SK-N-SH treated with all-trans-retinoic acid at 6 μM for 48 hours (cell line): ENCODE results near the gene IDUA.

Experiments used
- ATAC-seq: fragments of 200-7000 bp; cut with Tn5 transposase; 3 replicates; pipeline ENCODE4 v1.9.1; 2020; ENCODE audit warnings: mild to moderate bottlenecking, moderate library complexity
- ARNTL ChIP-seq: fragments of 450-650 bp; formaldehyde crosslinking; IDR thresholded peaks from 2 replicates; pipeline ENCODE4 v1.5.0; 2020; ENCODE audit warnings: low read depth, mild to moderate bottlenecking, moderate library complexity, borderline replicate concordance
- BACH2 ChIP-seq: fragments of 250-450 bp; sonication (Bioruptor Pico); IDR thresholded peaks from 2 replicates; pipeline ENCODE4 v1.9.0; 2021; ENCODE audit warnings: mild to moderate bottlenecking, borderline replicate concordance
- CREB5 ChIP-seq: fragments of 250-450 bp; sonication (Bioruptor Pico); IDR thresholded peaks from 2 replicates; pipeline ENCODE4 v1.5.1; 2020; ENCODE audit warnings: low read depth, mild to moderate bottlenecking, moderate library complexity
- CSDC2 ChIP-seq: fragments of 250-450 bp; sonication (Bioruptor Pico); IDR thresholded peaks from 2 replicates; pipeline ENCODE4 v1.5.0; 2020; ENCODE audit warnings: mild to moderate bottlenecking, moderate library complexity
- ESRRG ChIP-seq: fragments of 250-450 bp; sonication (Bioruptor Pico); IDR thresholded peaks from 2 replicates; pipeline ENCODE4 v1.6.1; 2021; ENCODE audit warnings: mild to moderate bottlenecking
- GLIS3 ChIP-seq: fragments of 250-450 bp; sonication (Bioruptor Pico); IDR thresholded peaks from 2 replicates; pipeline ENCODE4 v1.5.0; 2020; ENCODE audit warnings: mild to moderate bottlenecking, moderate library complexity
- ISL1 ChIP-seq: fragments of 250-450 bp; sonication (Bioruptor Pico); IDR thresholded peaks from 2 replicates; pipeline ENCODE4 v2.1.2; 2022; ENCODE audit warnings: mild to moderate bottlenecking, moderate library complexity
- OSR1 ChIP-seq: fragments of 250-450 bp; sonication (Bioruptor Pico); IDR thresholded peaks from 2 replicates; pipeline ENCODE4 v1.8.0; 2022; ENCODE audit warnings: moderate library complexity, mild to moderate bottlenecking, inconsistent platforms
- PATZ1 ChIP-seq: fragments of 250-450 bp; sonication (Bioruptor Pico); IDR thresholded peaks from 2 replicates; pipeline ENCODE4 v1.8.0; 2020; ENCODE audit warnings: mild to moderate bottlenecking, moderate library complexity, borderline replicate concordance
- POU6F1 ChIP-seq: fragments of 250-450 bp; sonication (Bioruptor Pico); IDR thresholded peaks from 2 replicates; pipeline ENCODE4 v1.8.0; 2021; ENCODE audit warnings: low read depth, mild to moderate bottlenecking, moderate library complexity, borderline replicate concordance
- PPARA ChIP-seq: fragments of 250-450 bp; sonication (Bioruptor Pico); IDR thresholded peaks from 2 replicates; pipeline ENCODE4 v1.5.0; 2020; ENCODE audit warnings: mild to moderate bottlenecking, borderline replicate concordance
- RARB ChIP-seq: fragments of 250-450 bp; sonication (Bioruptor Pico); IDR thresholded peaks from 2 replicates; pipeline ENCODE4 v1.8.0; 2021; ENCODE audit warnings: mild to moderate bottlenecking, moderate library complexity
- SNAI2 ChIP-seq: fragments of 250-450 bp; sonication (Bioruptor Pico); IDR thresholded peaks from 2 replicates; pipeline ENCODE4 v1.5.0; 2020; ENCODE audit warnings: mild to moderate bottlenecking, moderate library complexity
- TCF4 ChIP-seq: fragments of 250-450 bp; sonication (Bioruptor Pico); IDR thresholded peaks from 2 replicates; pipeline ENCODE4 v1.8.0; 2021; ENCODE audit warnings: mild to moderate bottlenecking, moderate library complexity, borderline replicate concordance
- TOX ChIP-seq: fragments of 250-450 bp; sonication (Bioruptor Pico); IDR thresholded peaks from 2 replicates; pipeline ENCODE4 v1.8.0; 2021; ENCODE audit warnings: mild to moderate bottlenecking, moderate library complexity, borderline replicate concordance
- TSHZ2 ChIP-seq: fragments of 250-450 bp; sonication (Bioruptor Pico); IDR thresholded peaks from 2 replicates; pipeline ENCODE4 v1.5.0; 2020; ENCODE audit warnings: mild to moderate bottlenecking, moderate library complexity
- ZC3H10 ChIP-seq: fragments of 250-450 bp; sonication (Bioruptor Pico); IDR thresholded peaks from 2 replicates; pipeline ENCODE4 v1.5.1; 2021; ENCODE audit warnings: mild to moderate bottlenecking, moderate library complexity
- ZFP3 ChIP-seq: fragments of 250-450 bp; sonication (Bioruptor Pico); IDR thresholded peaks from 2 replicates; pipeline ENCODE4 v1.5.0; 2020; ENCODE audit warnings: mild to moderate bottlenecking, moderate library complexity
- ZFP30 ChIP-seq: fragments of 450-650 bp; formaldehyde crosslinking; IDR thresholded peaks from 2 replicates; pipeline ENCODE4 v1.5.0; 2022; ENCODE audit warnings: mild to moderate bottlenecking, moderate library complexity
- ZNF565 ChIP-seq: fragments of 450-650 bp; formaldehyde crosslinking; conservative IDR thresholded peaks from 2 replicates; pipeline ENCODE4 v1.5.0; 2020; ENCODE audit warnings: low read depth, mild to moderate bottlenecking, moderate library complexity
- ZNF70 ChIP-seq: fragments of 450-650 bp; formaldehyde crosslinking; IDR thresholded peaks from 2 replicates; pipeline ENCODE4 v1.5.0; 2020; ENCODE audit warnings: mild to moderate bottlenecking, moderate library complexity
- ZNF8 ChIP-seq: fragments of 450-650 bp; formaldehyde crosslinking; IDR thresholded peaks from 2 replicates; pipeline ENCODE4 v1.5.0; 2020; ENCODE audit warnings: mild to moderate bottlenecking, moderate library complexity

Gene IDUA

GRCh38 chr4:1000686-1001260 is 13.9 kb downstream of the IDUA start (continued):
- TF ChIP-seq GLIS3 (no peak), ISL1 (CRISPR knock-in tag) (no peak)

- no peak for ATAC-seq
- no peak for TF ChIP-seq GLIS3
- TF ChIP-seq TSHZ2 (CRISPR knock-in tag): no peak
- no peak for TF ChIP-seq CREB5 (CRISPR knock-in tag)
- no peak for TF ChIP-seq CSDC2 (CRISPR knock-in tag)
- TF ChIP-seq ZNF565 (CRISPR knock-in tag): no peak
- no peak for TF ChIP-seq ZC3H10
- TF ChIP-seq BACH2 (CRISPR knock-in tag): no peak
- no peak for TF ChIP-seq TOX
- no peak for TF ChIP-seq ISL1 (CRISPR knock-in tag)
- TF ChIP-seq ARNTL (CRISPR knock-in tag): no peak
- TF ChIP-seq OSR1 (CRISPR knock-in tag): no peak
- TF ChIP-seq ESRRG: no peak
- no peak for TF ChIP-seq ZNF8
- TF ChIP-seq PPARA (CRISPR knock-in tag): no peak
- no peak for TF ChIP-seq RARB (CRISPR knock-in tag)
- no peak for TF ChIP-seq POU6F1 (CRISPR knock-in tag)
- TF ChIP-seq ZFP3 (CRISPR knock-in tag): no peak
- TF ChIP-seq SNAI2 (CRISPR knock-in tag): no peak
- TF ChIP-seq PATZ1 (CRISPR knock-in tag): no peak
These were observed 14.8 kb downstream of the IDUA start for GRCh38 chr4:1001561-1002130.

- ATAC-seq: no peak; the same call in 2 of the 3 replicates
- no peak for TF ChIP-seq ARNTL (CRISPR knock-in tag)
- TF ChIP-seq GLIS3: no peak
- TF ChIP-seq TCF4 (CRISPR knock-in tag): no peak
- no peak for TF ChIP-seq ZFP30 (CRISPR knock-in tag)
- TF ChIP-seq CSDC2 (CRISPR knock-in tag): no peak
- TF ChIP-seq TSHZ2 (CRISPR knock-in tag): no peak
- no peak for TF ChIP-seq RARB (CRISPR knock-in tag)
- TF ChIP-seq ZNF565 (CRISPR knock-in tag): no peak
- no peak for TF ChIP-seq ZNF8
- TF ChIP-seq ZNF70 (CRISPR knock-in tag): no peak
- no peak for TF ChIP-seq PATZ1 (CRISPR knock-in tag)
- TF ChIP-seq ESRRG: no peak
- TF ChIP-seq CREB5 (CRISPR knock-in tag): no peak
- TF ChIP-seq SNAI2 (CRISPR knock-in tag): no peak
- TF ChIP-seq ISL1 (CRISPR knock-in tag): no peak
These were observed 15.3 kb downstream of the IDUA start for GRCh38 chr4:1002131-1002630.
